HG02973 (cell line): ENCODE measurements around the gene TEX38.

Source experiments
- ATAC-seq: cut with Tn5 transposase; IDR thresholded peaks from one replicate; pipeline ENCODE4 v1.9.1; 2021; ENCODE audit warnings: moderate library complexity; ENCODE audit not compliant: unreplicated experiment

TEX38 gene

DNA sequence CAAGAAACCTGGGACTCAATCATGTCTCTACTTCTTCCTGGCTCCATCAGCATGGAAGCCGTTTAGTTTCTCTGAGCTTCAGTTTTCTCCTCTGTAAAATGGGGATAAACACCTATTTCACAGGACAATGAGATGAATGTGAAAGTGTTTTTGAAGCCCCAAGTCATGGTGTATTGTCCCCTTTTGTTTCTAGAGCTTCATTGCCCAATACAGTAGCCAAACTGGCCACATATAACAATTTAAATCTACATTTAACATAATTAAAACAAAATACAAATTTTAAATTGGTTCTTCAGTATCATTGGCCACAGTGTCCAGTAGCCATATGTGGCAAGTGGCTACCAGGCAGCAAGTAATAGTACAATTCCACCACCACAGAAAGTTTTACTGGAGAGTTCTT, 49.5 kb downstream of the TEX38 start:
- ATAC-seq = no peak

DNA sequence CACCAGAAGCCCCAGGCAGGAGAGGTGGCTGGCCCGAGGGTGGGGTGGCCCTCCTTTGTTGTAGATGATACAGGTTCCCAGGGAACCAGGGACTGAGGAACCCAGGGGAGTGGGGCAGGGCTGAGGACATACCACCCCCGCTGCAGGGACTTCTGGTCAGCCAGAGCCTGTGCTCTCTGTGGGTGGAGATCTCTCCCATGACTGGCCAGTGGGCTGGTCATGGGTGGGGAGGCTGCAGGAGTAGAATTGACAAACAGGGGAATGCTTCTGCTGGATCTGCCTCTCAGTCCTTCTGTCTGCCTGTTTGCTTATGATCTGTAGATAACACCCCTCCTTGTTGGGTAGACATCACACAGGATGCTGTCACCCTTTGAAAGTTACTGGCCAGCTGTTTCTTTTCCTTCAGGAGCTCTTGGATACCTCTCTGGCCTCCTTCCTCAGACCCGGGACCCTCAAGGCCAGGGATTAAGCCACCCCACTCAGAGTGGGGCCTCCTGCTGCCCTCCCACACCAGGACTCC, 50.1 kb downstream of the TEX38 start:
- no peak for ATAC-seq
